SJCRH30 (cell line): ENCODE results near the gene COPG1. TPM values are rescaled to one million over a fixed set of nuclear protein-coding genes. Genes with fewer than 3 reads are reported as not detected.
"Not testable (repeated sequence)": the region's sequence is repeated elsewhere in the genome, so short reads cannot be mapped to it uniquely, and the experiment has no call there.

Experiments used
- DNase-seq, 2 experiments: peaks; one replicate each; pipeline ENCODE4 v3.0.0-alpha.2; 2015 to 2020
- H3K27ac ChIP-seq: fragments of 250-450 bp; sonication (Bioruptor Pico); 2 replicates; pipeline ENCODE4 v1.5.1; 2020; ENCODE audit warnings: mild to moderate bottlenecking, moderate library complexity
- H3K27me3 ChIP-seq: fragments of 250-450 bp; sonication (Bioruptor Pico); 2 replicates; pipeline ENCODE4 v1.5.1; 2020; ENCODE audit warnings: mild to moderate bottlenecking, moderate library complexity
- H3K36me3 ChIP-seq: fragments of 250-450 bp; sonication (Bioruptor Pico); 2 replicates; pipeline ENCODE4 v1.5.1; 2020; ENCODE audit warnings: mild to moderate bottlenecking, moderate library complexity
- H3K4me1 ChIP-seq: fragments of 250-450 bp; sonication (Bioruptor Pico); 2 replicates; pipeline ENCODE4 v1.5.1; 2020; ENCODE audit warnings: mild to moderate bottlenecking, moderate library complexity
- H3K4me3 ChIP-seq: fragments of 250-450 bp; sonication (Bioruptor Pico); 2 replicates; pipeline ENCODE4 v1.5.1; 2020; ENCODE audit warnings: mild to moderate bottlenecking, moderate library complexity
- H3K9me3 ChIP-seq: fragments of 250-450 bp; sonication (Bioruptor Pico); replicated peaks from 2 replicates; pipeline ENCODE4 v1.5.1; 2020; ENCODE audit warnings: mild to moderate bottlenecking, moderate library complexity
- total RNA-seq: library from RNA; depleted of rRNA; stranded (reverse); fragments of >200 nt; shearing (Covaris generic); gene quantifications from 2 replicates; pipeline ENCODE4 v1.2.3, GENCODE V29; 2014; rRNA removed

COPG1 gene, protein sequence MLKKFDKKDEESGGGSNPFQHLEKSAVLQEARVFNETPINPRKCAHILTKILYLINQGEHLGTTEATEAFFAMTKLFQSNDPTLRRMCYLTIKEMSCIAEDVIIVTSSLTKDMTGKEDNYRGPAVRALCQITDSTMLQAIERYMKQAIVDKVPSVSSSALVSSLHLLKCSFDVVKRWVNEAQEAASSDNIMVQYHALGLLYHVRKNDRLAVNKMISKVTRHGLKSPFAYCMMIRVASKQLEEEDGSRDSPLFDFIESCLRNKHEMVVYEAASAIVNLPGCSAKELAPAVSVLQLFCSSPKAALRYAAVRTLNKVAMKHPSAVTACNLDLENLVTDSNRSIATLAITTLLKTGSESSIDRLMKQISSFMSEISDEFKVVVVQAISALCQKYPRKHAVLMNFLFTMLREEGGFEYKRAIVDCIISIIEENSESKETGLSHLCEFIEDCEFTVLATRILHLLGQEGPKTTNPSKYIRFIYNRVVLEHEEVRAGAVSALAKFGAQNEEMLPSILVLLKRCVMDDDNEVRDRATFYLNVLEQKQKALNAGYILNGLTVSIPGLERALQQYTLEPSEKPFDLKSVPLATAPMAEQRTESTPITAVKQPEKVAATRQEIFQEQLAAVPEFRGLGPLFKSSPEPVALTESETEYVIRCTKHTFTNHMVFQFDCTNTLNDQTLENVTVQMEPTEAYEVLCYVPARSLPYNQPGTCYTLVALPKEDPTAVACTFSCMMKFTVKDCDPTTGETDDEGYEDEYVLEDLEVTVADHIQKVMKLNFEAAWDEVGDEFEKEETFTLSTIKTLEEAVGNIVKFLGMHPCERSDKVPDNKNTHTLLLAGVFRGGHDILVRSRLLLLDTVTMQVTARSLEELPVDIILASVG
- 87.3 and 89.5 TPM in 2 replicates for total RNA-seq

DNA sequence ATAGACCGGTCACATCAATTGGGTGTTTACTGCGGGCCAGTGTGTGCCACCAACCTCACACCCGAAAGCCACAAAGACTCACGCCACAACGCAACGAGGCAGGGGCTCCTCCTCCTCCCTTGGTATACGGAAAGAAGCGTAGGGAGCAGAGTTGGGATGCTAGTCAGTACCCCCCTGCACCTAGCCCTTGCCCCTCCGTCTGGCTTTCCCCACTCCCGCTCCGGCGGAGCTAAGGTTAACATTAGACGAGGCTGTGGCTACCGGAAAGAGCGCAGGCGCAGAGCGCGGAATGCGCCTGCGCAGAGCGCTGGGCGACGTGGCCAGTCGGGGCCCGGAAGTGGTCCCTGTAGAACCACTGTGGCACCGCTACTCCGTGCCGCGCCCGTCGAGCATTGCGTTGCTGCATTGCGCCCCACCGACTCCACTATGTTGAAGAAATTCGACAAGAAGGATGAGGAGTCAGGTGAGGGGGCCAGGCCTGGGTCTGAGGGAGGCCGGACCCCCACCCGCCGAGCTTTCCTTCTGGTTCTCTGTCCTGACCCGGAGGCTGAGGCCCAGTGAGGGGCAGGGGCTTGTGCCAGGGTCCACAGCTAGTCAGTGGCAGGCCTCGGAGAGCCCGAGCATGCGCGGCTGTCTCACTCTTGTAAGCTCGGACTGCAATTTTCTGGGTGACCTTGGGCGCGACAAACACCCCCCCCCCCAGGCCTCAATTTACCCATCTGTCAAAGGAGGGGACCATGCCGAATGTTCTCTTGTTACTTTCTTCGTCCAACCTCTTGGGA is at the start of gene COPG1:
TSS of gene COPG1 (plus strand) at position 323 of the 782 bp plus-strand sequence. CDS start at position 427, 104 bp downstream.
- Histone ChIP-seq H3K4me1 (no peaks in the 10 kb centered on the region), H3K27me3 (no peaks in the 10 kb centered on the region)
- DNase-seq: peak; percentile 86 to 94

DNA sequence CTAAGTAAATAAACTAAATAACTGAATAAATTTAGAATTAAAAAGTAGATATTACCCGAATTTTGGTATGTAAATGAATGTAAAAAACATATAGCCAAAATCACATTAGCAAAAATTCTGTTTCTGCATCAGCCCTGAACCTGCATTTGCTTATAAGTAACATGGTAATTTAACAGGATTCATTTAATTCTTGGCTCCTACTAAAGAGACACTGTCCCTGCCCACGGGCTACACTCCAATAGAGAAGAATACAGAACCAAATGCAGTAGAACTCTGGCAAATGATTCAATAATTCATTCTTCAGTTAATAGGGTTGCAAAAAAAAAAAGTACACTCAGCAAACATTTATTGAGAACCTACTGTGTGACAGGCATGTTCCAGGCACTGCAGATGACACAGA is 44.9 kb upstream of the COPG1 start:
- DNase-seq: no peak
- H3K27ac ChIP-seq: no peak overlapping the region
- no peaks in the 10 kb centered on the region for H3K36me3 ChIP-seq
- no peaks in the 10 kb centered on the region for H3K27me3 ChIP-seq
- H3K4me1 ChIP-seq: no peaks in the 10 kb centered on the region
- H3K9me3 ChIP-seq: no peaks in the 10 kb centered on the region
- no peak overlapping the region for H3K4me3 ChIP-seq

More for the DNA sequence above, at the start of gene COPG1:
- Histone ChIP-seq H3K4me3 (peak within 1 kb of the TSS; percentile 91), H3K9me3 (no peaks in the 10 kb centered on the region), H3K36me3 (peaks cover 7% of the 10 kb centered on the region), H3K27ac (peak within 1 kb of the TSS; percentile 75)

- no peaks in the 10 kb centered on the region for H3K36me3 ChIP-seq
- no peaks in the 10 kb centered on the region for H3K9me3 ChIP-seq
- H3K27ac ChIP-seq: no peak overlapping the region
- no peaks in the 10 kb centered on the region for H3K27me3 ChIP-seq
- H3K4me1 ChIP-seq: no peaks in the 10 kb centered on the region
- DNase-seq: no peak
- H3K4me3 ChIP-seq: no peak overlapping the region
These were observed 44.1 kb upstream of the COPG1 start for GRCh38 chr3:129205109-129205832.

DNA sequence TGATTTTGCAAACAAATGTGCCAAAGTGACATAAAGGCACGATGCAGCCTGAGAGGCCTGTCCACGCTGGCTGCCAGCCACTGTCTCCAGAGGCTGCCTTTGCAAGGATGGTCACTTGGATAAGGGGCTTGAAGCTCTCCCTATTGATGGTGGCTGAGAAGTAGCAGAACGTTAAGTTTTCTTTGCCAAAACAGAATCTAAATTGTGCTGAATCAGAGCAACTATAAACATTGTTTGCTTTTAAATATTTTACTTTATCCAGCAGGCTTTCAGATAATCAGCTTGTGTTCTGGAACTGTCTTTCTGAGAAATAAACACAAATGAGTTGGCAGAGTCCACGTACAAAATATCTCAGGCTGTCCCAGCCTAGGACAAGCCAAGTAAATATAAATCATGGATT is 41.9 kb upstream of the COPG1 start:
- Histone ChIP-seq H3K4me3 (no peak overlapping the region), H3K27ac (no peak overlapping the region), H3K9me3 (no peaks in the 10 kb centered on the region), H3K4me1 (peaks cover 8% of the 10 kb centered on the region; the same call in 1 of the 2 replicates), H3K36me3 (no peaks in the 10 kb centered on the region), H3K27me3 (no peaks in the 10 kb centered on the region)
- DNase-seq: no peak

GRCh38 chr3:129211345-129211744 is 38.1 kb upstream of the COPG1 start:
- no peaks in the 10 kb centered on the region for H3K36me3 ChIP-seq
- no peak overlapping the region for H3K27ac ChIP-seq

GRCh38 chr3:129211772-129212171 is 37.6 kb upstream of the COPG1 start:
- no peak overlapping the region for H3K4me3 ChIP-seq
- no peaks in the 10 kb centered on the region for H3K36me3 ChIP-seq
- no peaks in the 10 kb centered on the region for H3K9me3 ChIP-seq
- peaks cover 8% of the 10 kb centered on the region; the same call in 1 of the 2 replicates for H3K4me1 ChIP-seq
- H3K27ac ChIP-seq: no peak overlapping the region
- peak; percentile 65 to 82 for DNase-seq
- H3K27me3 ChIP-seq: no peaks in the 10 kb centered on the region

More at GRCh38 chr3:129211345-129211744, 38.1 kb upstream of the COPG1 start:
- H3K4me3 ChIP-seq: no peak overlapping the region
- no peak for DNase-seq
- H3K4me1 ChIP-seq: peaks cover 8% of the 10 kb centered on the region; the same call in 1 of the 2 replicates
- H3K27me3 ChIP-seq: no peaks in the 10 kb centered on the region
- H3K9me3 ChIP-seq: no peaks in the 10 kb centered on the region

DNA sequence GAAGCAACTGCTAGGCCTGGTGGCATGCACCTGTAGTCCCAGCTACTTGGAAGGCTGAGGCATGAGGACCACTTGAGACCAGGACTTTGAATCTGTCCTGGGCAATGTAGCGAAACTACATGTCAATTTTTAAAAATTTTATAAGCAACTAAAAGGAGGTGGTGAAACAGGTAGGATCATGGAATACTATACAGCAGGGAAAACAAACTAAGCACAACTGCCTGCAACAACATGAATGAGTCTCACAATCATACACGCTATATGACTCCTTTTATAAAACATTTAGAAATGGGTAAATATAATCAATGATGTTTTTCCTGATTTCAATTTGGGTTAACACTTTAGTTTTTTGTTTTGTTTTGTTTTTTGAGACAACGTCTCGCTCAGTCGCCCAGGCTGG is 36.2 kb upstream of the COPG1 start:
- DNase-seq: no peak
- no peak overlapping the region for H3K27ac ChIP-seq
- no peaks in the 10 kb centered on the region for H3K36me3 ChIP-seq
- no peak overlapping the region for H3K4me3 ChIP-seq
- H3K27me3 ChIP-seq: no peaks in the 10 kb centered on the region
- H3K9me3 ChIP-seq: no peaks in the 10 kb centered on the region
- peaks cover 8% of the 10 kb centered on the region; the same call in 1 of the 2 replicates for H3K4me1 ChIP-seq

GRCh38 chr3:129218742-129219141 is 30.7 kb upstream of the COPG1 start:
- Histone ChIP-seq H3K4me3 (no peak overlapping the region), H3K9me3 (no peaks in the 10 kb centered on the region), H3K27me3 (no peaks in the 10 kb centered on the region), H3K27ac (no peak overlapping the region), H3K36me3 (no peaks in the 10 kb centered on the region), H3K4me1 (no peaks in the 10 kb centered on the region)
- DNase-seq: no peak

DNA sequence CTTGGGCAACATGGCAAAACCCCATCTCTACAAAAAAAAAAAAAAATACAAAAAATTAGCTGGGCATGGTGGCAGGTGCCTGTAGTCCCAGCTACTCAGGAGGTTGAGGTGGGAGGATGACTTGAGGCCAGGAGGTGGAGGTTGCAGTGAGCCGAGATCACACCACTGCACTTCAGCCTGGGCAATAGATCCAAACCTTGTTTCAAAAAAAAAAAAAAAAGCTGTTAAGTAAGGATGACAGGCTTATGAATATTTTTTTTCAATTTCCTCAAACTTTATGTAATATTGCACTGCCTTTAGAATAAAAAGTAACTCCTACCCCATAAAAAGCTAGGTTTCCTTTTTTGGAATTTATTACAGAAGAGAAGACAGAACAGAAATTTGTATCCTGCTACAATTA is 25.0 kb upstream of the COPG1 start:
- H3K9me3 ChIP-seq, H3K4me3 ChIP-seq, H3K27me3 ChIP-seq, H3K4me1 ChIP-seq, DNase-seq, H3K27ac ChIP-seq, H3K36me3 ChIP-seq: not testable (repeated sequence)

DNA sequence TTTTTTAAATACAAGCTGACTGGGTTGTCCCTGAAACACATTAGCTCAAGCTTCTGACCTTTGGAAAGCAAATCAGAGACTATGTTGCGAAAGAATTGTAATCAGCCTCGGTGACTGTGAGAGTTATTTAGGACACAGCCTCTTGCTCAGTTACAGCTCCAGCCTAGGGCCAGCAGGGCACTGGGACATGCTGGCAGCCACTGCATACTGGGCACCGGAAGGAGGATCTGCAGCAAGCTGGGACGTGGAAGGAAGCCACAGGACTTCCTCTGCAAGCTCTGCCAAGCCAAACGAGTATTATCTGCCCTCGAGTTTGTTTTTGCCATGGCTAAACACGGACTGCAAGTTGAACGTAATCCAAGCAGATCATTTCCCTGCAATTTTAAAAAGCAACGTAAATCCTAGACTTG is 24.4 kb upstream of the COPG1 start:
- peak; percentile 41 to 52 for DNase-seq
- no peak overlapping the region for H3K27ac ChIP-seq
- no peaks in the 10 kb centered on the region for H3K9me3 ChIP-seq
- H3K27me3 ChIP-seq: no peaks in the 10 kb centered on the region
- no peaks in the 10 kb centered on the region for H3K4me1 ChIP-seq
- peak overlapping the region; percentile 12; the same call in 1 of the 2 replicates for H3K4me3 ChIP-seq
- H3K36me3 ChIP-seq: no peaks in the 10 kb centered on the region

DNA sequence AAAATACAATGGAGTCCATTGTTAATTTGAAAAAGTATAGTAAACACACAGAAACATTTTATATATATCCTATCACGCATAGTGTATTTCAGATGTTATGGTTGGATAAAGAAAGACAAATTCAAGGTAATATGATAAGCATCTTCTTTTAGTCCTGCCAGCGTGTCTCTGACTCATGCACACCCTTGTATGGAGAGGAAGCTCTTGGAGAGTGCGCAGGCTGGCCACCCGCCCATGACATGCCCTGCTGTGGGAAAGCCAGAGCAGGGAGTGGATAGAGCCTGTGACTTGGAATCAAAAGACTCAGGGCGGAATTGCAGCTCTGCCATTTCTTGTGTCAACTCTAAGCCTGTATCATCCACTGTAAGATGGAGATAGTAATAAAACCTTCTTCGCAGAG is 23.0 kb upstream of the COPG1 start:
- DNase-seq: peak; percentile 29 to 38
- Histone ChIP-seq H3K4me1 (no peaks in the 10 kb centered on the region), H3K9me3 (no peaks in the 10 kb centered on the region), H3K4me3 (no peak overlapping the region), H3K27ac (no peak overlapping the region), H3K36me3 (no peaks in the 10 kb centered on the region), H3K27me3 (no peaks in the 10 kb centered on the region)

GRCh38 chr3:129228891-129229585 is 20.4 kb upstream of the COPG1 start:
- Histone ChIP-seq H3K27ac (no peak overlapping the region), H3K36me3 (no peaks in the 10 kb centered on the region), H3K9me3 (no peaks in the 10 kb centered on the region), H3K27me3 (no peaks in the 10 kb centered on the region), H3K4me1 (no peaks in the 10 kb centered on the region), H3K4me3 (no peak overlapping the region)
- peak; percentile 35 to 58 for DNase-seq

GRCh38 chr3:129230311-129231019 is 18.9 kb upstream of the COPG1 start:
- Histone ChIP-seq H3K4me1 (no peaks in the 10 kb centered on the region), H3K27ac (no peak overlapping the region), H3K36me3 (no peaks in the 10 kb centered on the region), H3K9me3 (no peaks in the 10 kb centered on the region), H3K27me3 (no peaks in the 10 kb centered on the region), H3K4me3 (no peak overlapping the region)
- no peak for DNase-seq
